Heart left ventricle (tissue), 13 donors: ENCODE measurements around the gene FNDC11.

Source experiments
- CTCF ChIP-seq, 12 donors: fragments of 200-600 bp; sonication (generic) in 4 of 12; IDR thresholded peaks; one replicate each; pipeline versions ENCODE4 v1.5.0 to v1.8.0; 2018 to 2022; ENCODE audit warnings: antibody characterized with exemption in 12 of 12, mild to moderate bottlenecking in 5 of 12
- POLR2A ChIP-seq, 2 donors: fragments of 450-650 bp; IDR thresholded peaks; one replicate each; pipeline ENCODE4 v1.6.1; 2017; ENCODE audit warnings: antibody characterized with exemption in 2 of 2, mild to moderate bottlenecking in 2 of 2, moderate library complexity in 2 of 2
- donor health status: ischemic (EF 13 %, LVEDD 7.1; RV severe dilation, severe dysfunction).
- donor health status: DM: no; HTN: yes; CAD: no.
- donor health status: DM: no; HTN: no; CAD: no.
- donor health status: ischemic (EF 25% LVEDD 6.9; RV normal size, moderate dysfunction).
- donor health status: ischemic (EF 25% LVEDD 5.7; RV mildly dilated, moderate dysfunction).
- donor health status: ischemic (EF 35%, LVEDD 5.7; RV mildly dilated, moderate dysfunction).
- donor health status: nonischemic (EF 11% LVEDD 7.7; RV severe dilation, severe dysfunction).
- donor health status: DM: yes; HTN: yes; CAD: no.
- donor health status: PGD.
- donor health status: ischemic (EF 29% LVEDD 5.4; RV normal size, mild dysfunction).
- donor health status: nonischemic (EF 23%, LVEDD 6.1; RV moderate dilation, normal function).

GRCh38 chr20:63533388-63533787 lies 20.6 kb upstream of the FNDC11 start:
- TF ChIP-seq CTCF (IDR thresholded peaks at IDR 0.05) (no peak), POLR2A (IDR thresholded peaks at IDR 0.05) (no peak)
